ENCODE measurements around the gene ATXN7L1. TPM values are rescaled to one million over a fixed set of nuclear protein-coding genes. Genes with fewer than 3 reads are reported as not detected.

The ATXN7L1 gene
- total RNA-seq, 3 donors from 2014 or later (not counting 1 experiment from before 2014, with no cell fraction given), result 37.5 to 48.6 (median 47.9) TPM

DNA sequence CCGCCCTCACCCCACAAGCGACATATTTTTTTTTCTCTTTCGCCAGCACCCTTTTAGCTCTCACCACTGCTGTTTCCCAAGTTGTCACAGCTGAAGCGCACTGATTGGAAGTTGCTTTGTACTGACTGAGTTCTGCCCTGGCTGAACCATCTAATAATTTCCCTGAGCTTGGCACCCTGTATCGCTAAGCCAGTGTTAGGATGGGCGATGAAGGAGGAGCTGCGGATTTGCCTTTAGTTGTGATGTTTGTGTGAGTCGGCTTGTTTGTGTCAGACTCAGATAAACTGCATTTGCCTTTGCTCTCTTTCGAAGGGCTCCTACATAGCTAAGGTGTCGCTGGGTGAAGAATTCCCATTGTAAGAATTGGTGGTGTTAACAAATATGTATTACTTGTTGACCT, 1.3 kb upstream of the ATXN7L1 start:
- DNase-seq, result peak in 1 of 2 donors; percentile 19
- H3K27me3 ChIP-seq (ENCODE audit: control insufficient read depth, insufficient read depth, low read length), result no peaks in the 10 kb centered on the region
- peak overlapping the region; percentile 96 for H3K4me3 Mint-ChIP-seq
- peaks cover 31% of the 10 kb centered on the region for H3K4me1 ChIP-seq (ENCODE audit: control insufficient read depth, insufficient read depth, low read length)
- no peaks in the 10 kb centered on the region for H3K36me3 ChIP-seq (ENCODE audit: control insufficient read depth, insufficient read depth, low read length)
- no peaks in the 10 kb centered on the region for H3K9me3 Mint-ChIP-seq
- no peak for ATAC-seq
- H3K36me3 Mint-ChIP-seq, result no peaks in the 10 kb centered on the region
- intact Hi-C loops (cut with micrococcal nuclease), result loop anchor here (2.0 to 5.0 kb wide), 2 partner anchors 117 to 130 kb away; no protein-coding TSS in a partner anchor
- WGBS (ENCODE audit: insufficient coverage), result 90% methylated on average over 10 of the region's 10 CpGs
- H3K27ac Mint-ChIP-seq, result peak overlapping the region; percentile 64 to 96
- H3K4me3 ChIP-seq (ENCODE audit: low read length), result peak overlapping the region; percentile 77
- TF ChIP-seq, protein P1, sequence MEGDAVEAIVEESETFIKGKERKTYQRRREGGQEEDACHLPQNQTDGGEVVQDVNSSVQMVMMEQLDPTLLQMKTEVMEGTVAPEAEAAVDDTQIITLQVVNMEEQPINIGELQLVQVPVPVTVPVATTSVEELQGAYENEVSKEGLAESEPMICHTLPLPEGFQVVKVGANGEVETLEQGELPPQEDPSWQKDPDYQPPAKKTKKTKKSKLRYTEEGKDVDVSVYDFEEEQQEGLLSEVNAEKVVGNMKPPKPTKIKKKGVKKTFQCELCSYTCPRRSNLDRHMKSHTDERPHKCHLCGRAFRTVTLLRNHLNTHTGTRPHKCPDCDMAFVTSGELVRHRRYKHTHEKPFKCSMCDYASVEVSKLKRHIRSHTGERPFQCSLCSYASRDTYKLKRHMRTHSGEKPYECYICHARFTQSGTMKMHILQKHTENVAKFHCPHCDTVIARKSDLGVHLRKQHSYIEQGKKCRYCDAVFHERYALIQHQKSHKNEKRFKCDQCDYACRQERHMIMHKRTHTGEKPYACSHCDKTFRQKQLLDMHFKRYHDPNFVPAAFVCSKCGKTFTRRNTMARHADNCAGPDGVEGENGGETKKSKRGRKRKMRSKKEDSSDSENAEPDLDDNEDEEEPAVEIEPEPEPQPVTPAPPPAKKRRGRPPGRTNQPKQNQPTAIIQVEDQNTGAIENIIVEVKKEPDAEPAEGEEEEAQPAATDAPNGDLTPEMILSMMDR (IDR thresholded peaks at IDR 0.05), result no peak
- no peaks in the 10 kb centered on the region for H3K9me3 ChIP-seq (ENCODE audit: control insufficient read depth, insufficient read depth, low read length)
- H3K4me1 Mint-ChIP-seq, result peaks cover 60 to 64% of the 10 kb centered on the region in 2 donors
- no peak overlapping the region for H3K27ac ChIP-seq (ENCODE audit: low read length)
- no peaks in the 10 kb centered on the region for H3K27me3 Mint-ChIP-seq (ENCODE audit: low read depth in 2 of 2)

DNA sequence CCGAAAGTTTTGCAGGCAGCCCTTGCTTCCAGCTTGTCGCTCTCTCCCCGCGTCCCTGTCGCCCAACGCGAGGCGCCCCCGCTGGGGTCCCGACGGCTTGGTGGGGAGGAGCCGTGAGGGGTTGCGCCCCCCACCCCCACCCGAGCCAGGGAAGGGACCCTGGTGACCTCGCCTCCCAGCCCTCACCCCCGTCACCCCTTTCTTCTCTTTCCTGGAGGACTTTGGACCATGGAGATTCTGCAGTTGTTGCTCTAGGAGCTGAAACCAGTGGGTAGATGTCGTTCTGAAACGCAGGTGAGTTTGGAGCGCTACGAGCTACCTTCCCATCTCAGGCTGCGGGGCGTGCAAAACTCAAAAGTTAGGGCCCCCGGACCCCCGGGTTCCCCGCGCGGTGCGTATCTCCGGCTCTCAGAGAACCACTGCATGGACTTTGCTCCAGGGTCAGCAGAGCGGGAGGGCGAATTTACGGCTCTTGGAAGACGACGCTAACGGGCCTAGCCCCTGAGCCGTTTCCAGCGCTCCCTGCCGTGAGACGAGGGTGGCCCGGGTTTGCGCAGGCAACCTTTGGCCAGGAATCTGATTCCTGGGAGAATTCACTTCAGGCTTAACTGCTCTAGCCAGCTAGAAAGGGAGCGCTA, 684 bp upstream of the ATXN7L1 start:
- H3K4me3 Mint-ChIP-seq, result peak overlapping the region; percentile 96
- no peak overlapping the region for H3K27ac ChIP-seq (ENCODE audit: low read length)

DNA sequence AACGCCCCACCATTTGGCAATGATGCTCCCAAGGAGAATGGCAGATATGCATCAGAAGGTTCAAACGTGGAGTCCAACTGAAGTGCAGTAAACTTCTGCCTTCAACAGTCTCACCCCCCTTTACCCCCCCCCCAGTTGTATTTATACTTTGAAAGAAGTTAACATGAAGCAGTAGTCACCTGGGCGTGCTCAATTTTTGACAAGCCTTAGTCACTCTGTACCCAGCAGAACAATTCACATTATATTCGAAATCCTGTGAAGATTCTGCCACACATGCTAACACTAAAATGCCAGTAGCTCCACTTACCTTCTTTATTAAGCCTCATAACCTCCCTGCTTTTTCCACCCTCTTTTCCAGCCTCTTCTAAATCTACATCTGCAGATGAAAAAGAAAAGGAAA, 894 bp downstream of the ATXN7L1 start:
- no peaks in the 10 kb centered on the region for H3K36me3 Mint-ChIP-seq
- Histone ChIP-seq H3K9me3 (ENCODE audit: control insufficient read depth, insufficient read depth, low read length) (no peaks in the 10 kb centered on the region), H3K27ac (ENCODE audit: low read length) (no peak overlapping the region), H3K36me3 (ENCODE audit: control insufficient read depth, insufficient read depth, low read length) (no peaks in the 10 kb centered on the region), H3K27me3 (ENCODE audit: control insufficient read depth, insufficient read depth, low read length) (no peaks in the 10 kb centered on the region), H3K4me1 (ENCODE audit: control insufficient read depth, insufficient read depth, low read length) (peaks cover 31% of the 10 kb centered on the region), H3K4me3 (ENCODE audit: low read length) (peak overlapping the region; percentile 81)
- ATAC-seq (no peak), DNase-seq (peak in 1 of 2 donors; percentile 23)
- no peaks in the 10 kb centered on the region for H3K27me3 Mint-ChIP-seq (ENCODE audit: low read depth in 2 of 2)
- peak overlapping the region; percentile 98 for H3K4me3 Mint-ChIP-seq
- intact Hi-C loops (cut with micrococcal nuclease), result loop anchor here (5.0 kb wide), 1 partner anchor 132 kb away; no protein-coding TSS in a partner anchor
- no peaks in the 10 kb centered on the region for H3K9me3 Mint-ChIP-seq
- peak overlapping the region; percentile 85 to 96 for H3K27ac Mint-ChIP-seq
- 67% methylated on average over 2 of the region's 4 CpGs for WGBS (ENCODE audit: insufficient coverage)
- peaks cover 54 to 55% of the 10 kb centered on the region in 2 donors for H3K4me1 Mint-ChIP-seq
- TF ChIP-seq, protein P1 (IDR thresholded peaks at IDR 0.05), result no peak

More for the DNA sequence above, 684 bp upstream of the ATXN7L1 start:
- Histone ChIP-seq H3K4me3 (ENCODE audit: low read length) (peak overlapping the region; percentile 77), H3K36me3 (ENCODE audit: control insufficient read depth, insufficient read depth, low read length) (no peaks in the 10 kb centered on the region), H3K4me1 (ENCODE audit: control insufficient read depth, insufficient read depth, low read length) (peaks cover 31% of the 10 kb centered on the region), H3K27me3 (ENCODE audit: control insufficient read depth, insufficient read depth, low read length) (no peaks in the 10 kb centered on the region), H3K9me3 (ENCODE audit: control insufficient read depth, insufficient read depth, low read length) (no peaks in the 10 kb centered on the region)
- peak in 1 of 2 donors; percentile 45 for DNase-seq
- Mint-ChIP-seq H3K4me1 (peaks cover 64 to 66% of the 10 kb centered on the region in 2 donors), H3K27ac (peak overlapping the region; percentile 64 to 96), H3K9me3 (no peaks in the 10 kb centered on the region), H3K36me3 (no peaks in the 10 kb centered on the region), H3K27me3 (ENCODE audit: low read depth in 2 of 2) (no peaks in the 10 kb centered on the region)
- no peak for ATAC-seq
- WGBS (ENCODE audit: insufficient coverage), result 8% methylated on average over 40 of the region's 42 CpGs
- TF ChIP-seq, protein P1 (IDR thresholded peaks at IDR 0.05), result no peak
- intact Hi-C loops (cut with micrococcal nuclease), result loop anchor here (1.0 to 5.0 kb wide), 4 partner anchors 28 to 130 kb away; no protein-coding TSS in a partner anchor

Measured in natural killer cell (primary cell).